SHP77 (cell line): Measurements from ENCODE around the gene SLC45A1.

Source experiments
- DNase-seq, 2 experiments: peaks; one replicate each; lab custom pipeline; 2025; lab: John Stamatoyannopoulos, UW

SLC45A1 gene

GRCh38 chr1:8384577-8384976, 66.7 kb downstream of the SLC45A1 start:
- DNase-seq: no peak

GRCh38 chr1:8386247-8386646, 68.3 kb downstream of the SLC45A1 start:
- no peak for DNase-seq

GRCh38 chr1:8388732-8389562, 71.0 kb downstream of the SLC45A1 start:
- no peak for DNase-seq

DNA sequence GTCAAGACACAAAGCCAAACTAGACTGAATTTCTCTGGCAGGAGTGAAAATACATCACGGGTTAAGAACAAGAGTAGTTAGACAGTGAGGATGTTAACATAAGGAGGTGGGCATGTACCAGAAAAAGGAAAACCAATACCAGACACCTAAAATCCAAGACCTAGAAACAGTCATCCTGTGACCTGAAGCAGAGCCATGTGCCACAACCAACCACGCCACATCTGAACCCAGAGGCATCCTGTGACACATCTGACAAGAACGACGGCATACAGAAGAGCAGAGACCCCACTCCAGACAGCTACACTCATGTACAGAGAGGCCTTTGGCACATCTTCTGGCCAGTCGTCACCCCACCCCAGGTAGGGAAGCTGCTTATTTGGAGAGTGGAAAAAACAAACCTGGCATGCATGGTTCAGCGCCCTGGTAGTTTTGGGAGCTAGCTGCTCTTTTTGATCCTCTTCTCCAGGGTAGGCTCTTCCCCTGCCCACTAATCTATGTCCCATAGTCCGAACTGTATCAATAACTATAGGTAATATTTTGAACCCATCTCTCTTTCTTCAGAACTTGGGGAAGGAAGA, 72.1 kb downstream of the SLC45A1 start:
- DNase-seq: no peak

GRCh38 chr1:8390707-8391106, 72.8 kb downstream of the SLC45A1 start:
- no peak for DNase-seq

- DNase-seq: no peak
Measured at GRCh38 chr1:8392522-8392921, 74.6 kb downstream of the SLC45A1 start.
